Gastrocnemius medialis (tissue), 4 donors: ENCODE measurements around the gene HSPB6.

Experiments used
- POLR2A ChIP-seq, 2 donors: fragments of 450-650 bp; IDR thresholded peaks; one replicate each; pipeline ENCODE4 v1.6.1; 2017; ENCODE audit warnings: antibody characterized with exemption in 2 of 2, mild to moderate bottlenecking in 2 of 2, moderate library complexity in 2 of 2
- TF ChIP-seq, protein P1 (sequence below), 5 experiments: fragments of 450-650 bp in 3 of 5; fragments of 200-600 bp in 2 of 5; sonication (generic) in 2 of 5; IDR thresholded peaks in 4 of 5; conservative IDR thresholded peaks in 1 of 5; 1 replicate in 4 of 5; 2 replicates in 1 of 5; pipeline ENCODE4 v1.5.1; 2016 to 2019; ENCODE audit warnings: antibody characterized with exemption in 5 of 5, mild to moderate bottlenecking in 3 of 5, moderate library complexity in 3 of 5

DNA sequence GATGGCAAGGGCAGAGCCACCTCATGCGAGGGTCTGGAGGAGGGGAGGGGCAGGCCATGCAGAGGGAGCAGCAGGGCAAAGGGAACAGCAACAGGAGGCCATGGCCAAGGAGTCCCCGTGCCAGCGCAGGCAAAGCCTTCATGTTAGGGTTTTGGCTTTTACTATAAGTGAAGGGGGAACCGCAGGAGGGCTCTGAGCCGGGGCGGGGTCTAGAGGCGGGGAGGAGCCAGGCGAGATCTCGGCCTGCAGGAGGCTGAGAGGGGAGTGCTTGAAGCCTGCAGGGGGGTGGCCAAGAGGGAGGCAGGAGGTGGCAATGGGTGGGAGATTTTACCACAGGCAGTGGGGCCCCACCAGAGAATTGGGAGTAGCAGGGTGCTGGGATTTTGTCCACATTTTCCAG lies 24.8 kb upstream of the HSPB6 start:
- TF ChIP-seq, protein P1, sequence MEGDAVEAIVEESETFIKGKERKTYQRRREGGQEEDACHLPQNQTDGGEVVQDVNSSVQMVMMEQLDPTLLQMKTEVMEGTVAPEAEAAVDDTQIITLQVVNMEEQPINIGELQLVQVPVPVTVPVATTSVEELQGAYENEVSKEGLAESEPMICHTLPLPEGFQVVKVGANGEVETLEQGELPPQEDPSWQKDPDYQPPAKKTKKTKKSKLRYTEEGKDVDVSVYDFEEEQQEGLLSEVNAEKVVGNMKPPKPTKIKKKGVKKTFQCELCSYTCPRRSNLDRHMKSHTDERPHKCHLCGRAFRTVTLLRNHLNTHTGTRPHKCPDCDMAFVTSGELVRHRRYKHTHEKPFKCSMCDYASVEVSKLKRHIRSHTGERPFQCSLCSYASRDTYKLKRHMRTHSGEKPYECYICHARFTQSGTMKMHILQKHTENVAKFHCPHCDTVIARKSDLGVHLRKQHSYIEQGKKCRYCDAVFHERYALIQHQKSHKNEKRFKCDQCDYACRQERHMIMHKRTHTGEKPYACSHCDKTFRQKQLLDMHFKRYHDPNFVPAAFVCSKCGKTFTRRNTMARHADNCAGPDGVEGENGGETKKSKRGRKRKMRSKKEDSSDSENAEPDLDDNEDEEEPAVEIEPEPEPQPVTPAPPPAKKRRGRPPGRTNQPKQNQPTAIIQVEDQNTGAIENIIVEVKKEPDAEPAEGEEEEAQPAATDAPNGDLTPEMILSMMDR (IDR thresholded peaks at IDR 0.05 in 4 of 5, conservative IDR thresholded peaks at IDR 0.05 in 1 of 5) = no peak
- no peak for TF ChIP-seq POLR2A (IDR thresholded peaks at IDR 0.05)
